ENCODE data around the gene ANAPC7.
"Not testable (repeated sequence)": the region's sequence is repeated elsewhere in the genome, so short reads cannot be mapped to it uniquely, and the experiment has no call there.

Gene ANAPC7

GRCh38 chr12:110403146-110403975, at the start of gene ANAPC7:
Gene ANAPC7, minus strand, starts transcription at chr12:110403708. Its CDS starts 81 bp downstream, at chr12:110403627.
- peak; percentile 97 for DNase-seq

- no peak for DNase-seq
These were observed 47.8 kb upstream of the ANAPC7 start for GRCh38 chr12:110451263-110451662.

GRCh38 chr12:110449799-110450497, 46.4 kb upstream of the ANAPC7 start, which contains the start of gene ARPC3:
Gene ARPC3, minus strand, starts transcription at chr12:110450337. Its CDS starts 77 bp downstream, at chr12:110450260.
- peak; percentile 99 for DNase-seq

GRCh38 chr12:110444455-110444854, 40.9 kb upstream of the ANAPC7 start:
- no peak for DNase-seq

- no peak for DNase-seq
These were observed 32.7 kb upstream of the ANAPC7 start for GRCh38 chr12:110436231-110436630.

GRCh38 chr12:110431957-110432587, 28.6 kb upstream of the ANAPC7 start:
- no peak for DNase-seq

GRCh38 chr12:110429676-110430075, 26.2 kb upstream of the ANAPC7 start:
- not testable (repeated sequence) for DNase-seq

GRCh38 chr12:110426406-110426805, 22.9 kb upstream of the ANAPC7 start:
- DNase-seq, result no peak

- no peak for DNase-seq
These were observed 20.7 kb upstream of the ANAPC7 start for GRCh38 chr12:110424237-110424636.

GRCh38 chr12:110421701-110422100, 18.2 kb upstream of the ANAPC7 start:
- no peak for DNase-seq

GRCh38 chr12:110421159-110421661, 17.7 kb upstream of the ANAPC7 start:
- DNase-seq, result no peak

- DNase-seq, result not testable (repeated sequence)
These were observed 17.1 kb upstream of the ANAPC7 start for GRCh38 chr12:110420644-110421043.

GRCh38 chr12:110417113-110417512, 13.6 kb upstream of the ANAPC7 start:
- not testable (repeated sequence) for DNase-seq

GRCh38 chr12:110410086-110410485, 6.6 kb upstream of the ANAPC7 start:
- DNase-seq, result not testable (repeated sequence)

GRCh38 chr12:110405126-110405662, 1.7 kb upstream of the ANAPC7 start:
- not testable (repeated sequence) for DNase-seq

GRCh38 chr12:110403976-110404682, 621 bp upstream of the ANAPC7 start:
- peak; percentile 84 for DNase-seq

- DNase-seq, result no peak
These were observed 20.8 kb downstream of the ANAPC7 start for GRCh38 chr12:110382683-110383082.

GRCh38 chr12:110379631-110380030, 23.9 kb downstream of the ANAPC7 start:
- DNase-seq, result no peak

GRCh38 chr12:110379197-110379596, 24.3 kb downstream of the ANAPC7 start:
- no peak for DNase-seq

GRCh38 chr12:110378131-110378790, 25.2 kb downstream of the ANAPC7 start:
- not testable (repeated sequence) for DNase-seq

GRCh38 chr12:110373962-110374611, 29.4 kb downstream of the ANAPC7 start:
- no peak for DNase-seq

All from islet precursor cell (in vitro differentiated cells).